ENCODE data around the gene PTBP3. TPM values are rescaled to one million over a fixed set of nuclear protein-coding genes. Genes with fewer than 3 reads are reported as not detected.

Gene PTBP3
- total RNA-seq, 4 donors from 2014 or later, result 52.1 to 126 (median 71.0) TPM

DNA sequence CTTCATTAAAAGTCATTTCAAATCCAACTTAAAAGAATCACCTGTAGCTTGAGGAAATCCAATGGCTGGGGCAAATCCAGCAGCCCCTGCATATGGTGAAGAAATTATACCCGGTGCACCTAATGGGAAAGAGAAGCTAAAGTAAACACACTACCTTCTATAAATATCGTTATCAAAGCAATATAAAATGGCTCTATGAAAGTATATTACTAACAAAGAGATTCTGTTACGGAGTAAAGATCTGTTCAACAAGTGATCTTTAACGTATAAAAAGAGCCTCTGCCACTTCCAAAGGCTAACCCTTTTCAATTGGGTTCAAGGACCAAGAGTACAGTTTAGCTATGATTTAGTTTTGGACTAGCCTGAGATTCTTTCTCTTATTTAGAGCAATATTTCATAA is 98.6 kb downstream of the PTBP3 start:
- H3K27ac ChIP-seq, result no peak overlapping the region
- no peaks in the 10 kb centered on the region for H3K27me3 ChIP-seq
- no peak for DNase-seq
- peaks cover 0 to 18% (median 0%) of the 10 kb centered on the region in 3 donors for H3K36me3 ChIP-seq
- TF ChIP-seq POLR2A (IDR thresholded peaks at IDR 0.05), result no peak
- TF ChIP-seq, protein P1, sequence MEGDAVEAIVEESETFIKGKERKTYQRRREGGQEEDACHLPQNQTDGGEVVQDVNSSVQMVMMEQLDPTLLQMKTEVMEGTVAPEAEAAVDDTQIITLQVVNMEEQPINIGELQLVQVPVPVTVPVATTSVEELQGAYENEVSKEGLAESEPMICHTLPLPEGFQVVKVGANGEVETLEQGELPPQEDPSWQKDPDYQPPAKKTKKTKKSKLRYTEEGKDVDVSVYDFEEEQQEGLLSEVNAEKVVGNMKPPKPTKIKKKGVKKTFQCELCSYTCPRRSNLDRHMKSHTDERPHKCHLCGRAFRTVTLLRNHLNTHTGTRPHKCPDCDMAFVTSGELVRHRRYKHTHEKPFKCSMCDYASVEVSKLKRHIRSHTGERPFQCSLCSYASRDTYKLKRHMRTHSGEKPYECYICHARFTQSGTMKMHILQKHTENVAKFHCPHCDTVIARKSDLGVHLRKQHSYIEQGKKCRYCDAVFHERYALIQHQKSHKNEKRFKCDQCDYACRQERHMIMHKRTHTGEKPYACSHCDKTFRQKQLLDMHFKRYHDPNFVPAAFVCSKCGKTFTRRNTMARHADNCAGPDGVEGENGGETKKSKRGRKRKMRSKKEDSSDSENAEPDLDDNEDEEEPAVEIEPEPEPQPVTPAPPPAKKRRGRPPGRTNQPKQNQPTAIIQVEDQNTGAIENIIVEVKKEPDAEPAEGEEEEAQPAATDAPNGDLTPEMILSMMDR (IDR thresholded peaks at IDR 0.05), result no peak
- no peaks in the 10 kb centered on the region for H3K9me3 ChIP-seq
- peaks cover 0 to 3% (median 0%) of the 10 kb centered on the region in 4 donors for H3K4me1 ChIP-seq
- H3K4me3 ChIP-seq, result no peak overlapping the region

GRCh38 chr9:112233769-112234168 is 99.7 kb downstream of the PTBP3 start:
- Histone ChIP-seq H3K27ac (no peak overlapping the region), H3K9me3 (no peaks in the 10 kb centered on the region), H3K4me3 (no peak overlapping the region), H3K36me3 (peaks cover 0 to 19% (median 0%) of the 10 kb centered on the region in 3 donors), H3K4me1 (peaks cover 0 to 3% (median 0%) of the 10 kb centered on the region in 4 donors), H3K27me3 (no peaks in the 10 kb centered on the region)
- TF ChIP-seq POLR2A (IDR thresholded peaks at IDR 0.05), result no peak
- TF ChIP-seq, protein P1 (IDR thresholded peaks at IDR 0.05), result no peak
- no peak for DNase-seq

- Histone ChIP-seq H3K4me1 (peaks cover 0 to 3% (median 0%) of the 10 kb centered on the region in 4 donors), H3K9me3 (no peaks in the 10 kb centered on the region), H3K27me3 (no peaks in the 10 kb centered on the region), H3K27ac (no peak overlapping the region), H3K36me3 (peaks cover 0 to 30% (median 0%) of the 10 kb centered on the region in 3 donors), H3K4me3 (no peak overlapping the region)
- TF ChIP-seq POLR2A (IDR thresholded peaks at IDR 0.05), result no peak
- TF ChIP-seq, protein P1 (IDR thresholded peaks at IDR 0.05), result no peak
- DNase-seq, result no peak
Measured at GRCh38 chr9:112232233-112232632, 101.2 kb downstream of the PTBP3 start.

DNA sequence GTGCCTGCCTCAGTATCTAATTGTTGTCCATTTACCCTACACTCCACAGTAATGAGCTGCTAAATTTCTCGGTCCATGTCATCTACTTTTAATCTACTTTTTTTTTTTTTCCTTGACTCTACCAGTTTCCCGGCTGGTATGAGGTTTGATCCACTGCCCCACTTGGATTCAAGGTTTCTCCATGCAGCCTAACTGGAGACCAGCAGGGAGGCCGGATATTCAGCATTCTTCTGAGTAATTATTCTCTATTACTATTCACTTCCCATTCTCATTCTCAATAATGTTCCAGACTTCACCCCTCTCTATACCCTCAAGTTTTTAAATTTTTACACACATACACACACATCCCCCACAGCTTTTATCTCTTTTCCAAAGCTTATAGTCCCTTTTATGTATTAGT is 107.3 kb downstream of the PTBP3 start:
- Histone ChIP-seq H3K27me3 (no peaks in the 10 kb centered on the region), H3K36me3 (peaks cover 0 to 69% (median 3%) of the 10 kb centered on the region in 3 donors), H3K4me3 (no peak overlapping the region), H3K9me3 (no peaks in the 10 kb centered on the region), H3K4me1 (no peaks in the 10 kb centered on the region), H3K27ac (no peak overlapping the region)
- no peak for DNase-seq
- TF ChIP-seq, protein P1 (IDR thresholded peaks at IDR 0.05), result no peak
- TF ChIP-seq POLR2A (IDR thresholded peaks at IDR 0.05), result no peak

GRCh38 chr9:112224401-112225289 is 108.8 kb downstream of the PTBP3 start:
- no peak overlapping the region for H3K27ac ChIP-seq
- no peaks in the 10 kb centered on the region for H3K4me1 ChIP-seq

More at GRCh38 chr9:112224401-112225289, 108.8 kb downstream of the PTBP3 start:
- no peaks in the 10 kb centered on the region for H3K27me3 ChIP-seq
- H3K4me3 ChIP-seq, result no peak overlapping the region
- no peak for DNase-seq
- no peaks in the 10 kb centered on the region for H3K9me3 ChIP-seq
- peaks cover 0 to 74% (median 3%) of the 10 kb centered on the region in 3 donors for H3K36me3 ChIP-seq
- TF ChIP-seq POLR2A (IDR thresholded peaks at IDR 0.05), result no peak
- TF ChIP-seq, protein P1 (IDR thresholded peaks at IDR 0.05), result no peak
